GM21515 (cell line): ENCODE measurements around the gene S100A16.

Experiments used
- ATAC-seq: cut with Tn5 transposase; IDR thresholded peaks from one replicate; pipeline ENCODE4 v1.9.1; 2021; ENCODE audit not compliant: unreplicated experiment

S100A16 gene

DNA sequence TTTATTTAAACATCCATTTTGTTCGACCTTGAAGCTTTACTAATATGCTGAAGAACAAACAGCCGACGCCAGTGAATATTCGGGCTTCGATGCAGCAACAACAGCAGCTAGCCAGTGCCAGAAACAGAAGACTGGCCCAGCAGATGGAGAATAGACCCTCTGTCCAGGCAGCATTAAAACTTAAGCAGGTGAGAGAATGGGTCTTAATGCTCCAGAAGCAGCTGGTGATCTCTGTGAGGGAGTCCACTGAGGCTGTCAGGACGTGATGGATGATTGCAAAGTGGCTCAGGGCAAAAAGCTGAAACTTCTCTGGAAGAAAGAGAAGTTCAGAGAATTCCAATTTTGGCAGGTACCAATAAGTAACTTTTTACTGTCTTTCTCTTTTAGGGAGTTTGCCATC lies 25.3 kb upstream of the S100A16 start:
- ATAC-seq, result no peak

DNA sequence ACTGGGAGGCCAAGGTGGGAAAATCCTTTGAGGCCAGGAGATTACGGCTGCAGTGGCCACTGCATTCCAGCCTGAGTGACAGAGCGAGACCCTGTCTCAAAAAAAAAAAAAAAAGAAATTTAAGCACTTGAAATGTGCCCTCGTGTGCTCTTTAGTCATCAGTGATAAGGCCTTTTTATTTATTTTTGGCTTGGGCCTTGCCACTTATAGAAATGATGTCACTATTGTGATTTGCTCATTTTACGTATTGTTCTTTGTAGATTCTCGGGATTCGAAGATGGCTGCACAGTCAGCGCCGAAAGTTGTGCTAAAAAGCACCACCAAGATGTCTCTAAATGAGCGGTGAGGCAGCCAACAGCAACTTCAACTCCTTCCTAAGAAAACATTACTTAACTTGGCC lies 23.4 kb upstream of the S100A16 start:
- no peak for ATAC-seq

DNA sequence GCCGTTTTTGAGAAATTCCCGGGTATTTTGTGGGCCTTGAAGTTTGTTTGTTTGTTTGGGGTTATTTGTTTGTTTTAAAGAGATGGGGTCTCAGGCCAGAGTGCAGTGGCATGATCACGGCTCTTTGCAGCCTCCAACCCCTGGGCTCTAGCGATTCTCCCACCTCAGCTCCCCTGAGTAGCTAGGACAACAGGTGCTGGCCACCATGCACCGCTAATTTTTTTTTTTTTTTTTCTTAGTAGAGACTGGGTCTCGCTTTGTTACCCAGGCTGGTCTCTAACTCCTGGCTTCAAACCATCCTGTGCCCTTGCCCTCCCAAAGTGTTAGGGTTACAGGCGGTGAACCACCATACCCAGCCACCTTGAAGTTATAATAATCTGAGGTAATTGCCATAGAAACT lies 22.9 kb upstream of the S100A16 start:
- ATAC-seq, result no peak

DNA sequence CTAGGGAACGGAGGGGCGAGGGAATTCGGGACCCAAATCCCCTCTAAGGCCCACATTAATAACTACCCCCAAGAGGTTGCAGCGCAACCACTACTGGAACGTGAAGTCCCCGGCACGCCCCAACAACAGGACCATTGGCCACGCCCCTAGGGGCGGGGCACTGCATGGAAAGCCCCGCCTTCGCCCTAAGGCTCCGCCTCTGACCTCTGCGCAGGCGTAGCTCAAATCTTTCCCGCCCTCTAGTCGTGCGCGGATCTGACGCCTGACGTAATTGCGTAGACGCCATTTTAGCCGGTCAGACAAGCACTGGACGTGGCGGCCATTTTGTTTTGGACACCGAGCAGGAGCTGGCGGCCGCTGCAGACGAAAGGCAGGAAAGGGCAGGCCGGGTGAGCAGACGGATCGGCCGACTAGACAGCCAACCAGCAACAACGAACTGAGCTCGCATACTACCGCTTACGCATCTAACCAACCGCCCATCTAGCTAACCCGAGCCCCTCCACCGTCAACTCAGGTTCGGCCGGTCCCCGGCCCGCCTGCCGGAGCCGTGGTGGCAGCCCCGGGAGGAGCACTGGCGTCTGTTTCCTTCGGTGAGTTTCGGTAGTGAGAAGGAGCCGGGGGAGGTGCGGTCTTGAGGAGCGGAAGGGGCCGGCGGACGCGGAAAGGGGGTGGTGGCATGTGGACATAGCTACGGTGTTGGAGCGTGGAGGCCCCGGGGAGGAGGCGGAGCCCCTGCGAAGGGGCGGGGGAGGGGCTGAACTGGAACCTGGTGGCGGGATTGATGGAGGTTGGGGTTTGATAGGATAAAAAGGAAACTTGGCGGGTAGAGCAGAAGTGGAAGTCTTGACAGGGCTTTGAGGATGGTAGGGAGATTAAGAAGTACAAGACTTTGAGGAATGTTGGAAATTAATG lies 21.1 kb upstream of the S100A16 start, which contains the start of gene CHTOP:
Gene CHTOP, plus strand, starts transcription at position 313 of the 912 bp plus-strand sequence. CDS start 2,523 bp downstream, outside the sequence.
- ATAC-seq, result peak; percentile 89

DNA sequence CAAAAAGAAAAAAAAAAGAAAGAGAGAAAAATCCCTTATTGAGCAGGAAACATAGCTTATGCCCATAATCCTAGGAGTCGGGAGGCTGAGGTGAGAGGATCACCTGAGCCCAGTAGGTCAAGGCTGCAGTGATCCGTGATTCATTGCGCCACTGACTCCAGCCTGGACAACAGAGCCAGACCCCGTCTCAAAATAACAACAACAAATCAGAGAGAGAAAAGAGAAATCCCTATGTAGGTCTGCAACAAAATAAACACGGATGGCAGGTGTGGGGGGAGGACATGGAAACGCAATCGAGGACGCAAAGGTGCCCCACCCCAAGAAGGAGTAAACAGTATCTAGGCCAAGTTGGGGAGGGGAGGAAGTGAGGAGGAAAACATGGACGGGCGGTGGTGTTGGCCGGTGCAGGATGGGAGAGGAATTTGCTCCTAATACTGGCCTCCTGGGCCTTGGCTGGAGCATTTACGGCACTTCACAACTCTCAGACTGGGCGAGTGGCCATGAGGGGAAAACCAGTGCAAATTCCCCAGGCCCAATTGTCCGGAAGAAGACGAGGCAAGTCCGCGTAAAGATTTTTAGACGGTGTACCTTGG lies 20.3 kb upstream of the S100A16 start:
- ATAC-seq, result no peak

DNA sequence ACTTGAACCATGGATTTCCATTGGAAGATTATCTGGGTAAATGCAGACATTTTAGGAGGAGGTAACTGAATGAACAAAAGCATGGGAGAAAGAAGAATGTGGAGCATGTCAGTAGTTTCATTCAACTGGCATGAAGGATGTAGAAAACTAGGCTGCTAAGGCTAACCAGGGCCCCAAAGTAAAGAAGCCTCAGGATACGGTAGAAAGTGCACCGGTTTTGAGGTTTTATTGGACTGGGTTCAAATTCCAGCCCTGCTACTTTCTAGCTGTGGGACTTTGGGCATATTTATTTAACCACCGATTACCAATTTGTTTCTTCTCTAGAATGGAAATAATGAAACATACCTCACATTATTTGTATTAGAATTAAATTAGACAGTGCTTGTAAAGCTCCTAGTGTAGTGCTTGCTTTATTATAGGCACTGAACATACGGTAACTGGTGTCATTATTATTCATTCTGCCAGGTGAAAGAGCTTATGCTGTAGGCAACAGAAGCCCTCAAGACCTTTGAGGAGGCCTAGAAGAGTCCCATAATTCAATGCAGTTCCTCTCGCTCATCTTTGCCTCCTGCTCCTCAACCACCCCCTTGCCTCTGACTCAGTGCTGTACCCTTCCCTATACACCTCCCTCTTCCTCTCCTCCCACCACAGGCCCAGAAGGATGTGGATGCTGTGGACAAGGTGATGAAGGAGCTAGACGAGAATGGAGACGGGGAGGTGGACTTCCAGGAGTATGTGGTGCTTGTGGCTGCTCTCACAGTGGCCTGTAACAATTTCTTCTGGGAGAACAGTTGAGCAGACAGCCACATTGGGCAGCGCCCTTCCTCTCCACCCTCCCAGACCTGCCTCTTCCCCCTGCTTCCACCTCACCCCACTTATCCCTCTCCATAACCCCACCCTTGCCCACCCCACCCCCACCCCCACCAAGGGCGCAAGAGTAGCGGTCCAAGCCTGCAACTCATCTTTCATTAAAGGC lies 18.4 kb upstream of the S100A16 start:
- ATAC-seq, result no peak

DNA sequence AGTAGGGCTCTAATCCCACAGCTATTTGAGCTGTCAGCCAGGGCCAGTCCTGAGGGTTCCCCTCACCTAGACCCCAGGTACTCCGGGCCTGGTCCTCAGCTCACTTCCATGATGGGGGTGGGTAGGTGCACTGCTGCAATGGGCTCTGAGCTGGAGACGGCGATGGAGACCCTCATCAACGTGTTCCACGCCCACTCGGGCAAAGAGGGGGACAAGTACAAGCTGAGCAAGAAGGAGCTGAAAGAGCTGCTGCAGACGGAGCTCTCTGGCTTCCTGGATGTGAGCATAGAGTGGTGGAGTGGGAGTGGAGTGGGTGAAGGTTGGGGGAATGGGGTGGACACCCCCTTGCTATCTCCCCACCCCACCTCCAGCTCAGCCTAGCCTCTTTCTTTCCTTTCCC lies 17.4 kb upstream of the S100A16 start:
- no peak for ATAC-seq

DNA sequence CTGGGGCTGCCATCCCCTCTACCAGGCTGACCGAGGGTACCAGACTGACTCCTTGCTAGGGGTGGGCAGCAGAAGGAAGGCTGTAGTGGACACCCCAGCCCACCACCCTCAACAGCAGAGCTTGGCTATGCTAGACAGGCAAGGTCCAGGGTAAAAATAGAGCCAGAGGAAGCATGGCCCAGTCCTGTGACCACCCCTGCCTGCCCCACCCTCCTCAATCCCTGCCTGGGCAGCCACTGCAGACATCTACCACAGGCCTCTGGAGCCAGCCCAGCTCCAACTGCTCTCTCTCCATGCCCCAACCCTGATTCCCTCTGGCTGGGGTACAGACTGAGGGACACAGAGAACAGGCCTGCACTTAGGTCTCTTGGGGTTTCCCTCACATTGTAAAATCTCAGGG lies 17.0 kb upstream of the S100A16 start:
- ATAC-seq, result no peak

DNA sequence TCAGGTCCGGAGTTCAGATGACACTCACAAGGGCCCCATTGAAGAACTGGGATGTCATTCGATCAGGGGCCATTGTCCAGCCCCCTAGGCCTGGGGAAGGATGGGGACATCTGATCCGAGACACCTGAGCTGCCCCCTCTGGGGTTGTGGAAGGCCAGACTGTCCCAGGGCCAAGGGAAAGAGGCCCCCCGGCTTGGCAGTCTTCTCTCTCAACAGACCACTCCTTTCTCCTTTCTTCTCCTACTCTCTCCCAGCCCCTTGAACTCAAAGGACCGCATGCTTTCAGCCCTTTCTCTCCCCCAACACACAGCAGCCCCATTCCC lies 16.4 kb upstream of the S100A16 start:
- no peak for ATAC-seq

DNA sequence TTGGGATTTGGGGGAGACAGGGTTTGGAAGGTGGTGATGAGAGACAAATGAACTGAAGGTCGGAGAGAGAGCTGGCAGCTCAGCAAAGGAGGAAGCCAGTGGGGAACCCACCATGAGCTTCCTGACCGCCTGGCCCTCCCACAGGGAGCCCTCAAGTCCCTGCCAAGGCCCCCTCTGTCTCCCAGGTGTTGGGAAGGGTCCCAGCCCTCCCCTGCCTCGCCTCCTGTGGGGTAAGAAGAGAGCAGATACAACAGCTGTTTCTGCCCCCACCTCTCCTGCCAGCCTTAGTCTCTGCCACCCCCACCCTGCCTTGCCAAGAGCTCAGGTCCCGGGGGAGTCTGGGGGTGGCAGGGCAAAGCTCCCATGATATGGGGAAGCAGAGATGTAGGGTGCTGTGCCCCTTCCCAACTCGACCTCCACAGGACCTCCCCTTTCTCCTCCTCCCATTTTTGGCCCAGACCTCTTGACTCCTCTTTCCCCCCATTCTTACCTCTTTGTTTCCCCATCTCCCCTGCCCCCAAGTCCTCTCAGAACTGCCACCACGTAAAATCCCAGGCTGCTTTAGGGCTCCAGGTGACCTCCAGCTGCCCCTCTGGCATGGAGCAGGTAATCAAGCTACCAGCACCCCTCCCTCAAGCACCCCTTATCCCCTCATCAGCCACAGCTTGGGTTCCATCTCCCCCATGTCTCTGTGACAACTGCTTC lies 15.9 kb upstream of the S100A16 start:
- ATAC-seq, result no peak

DNA sequence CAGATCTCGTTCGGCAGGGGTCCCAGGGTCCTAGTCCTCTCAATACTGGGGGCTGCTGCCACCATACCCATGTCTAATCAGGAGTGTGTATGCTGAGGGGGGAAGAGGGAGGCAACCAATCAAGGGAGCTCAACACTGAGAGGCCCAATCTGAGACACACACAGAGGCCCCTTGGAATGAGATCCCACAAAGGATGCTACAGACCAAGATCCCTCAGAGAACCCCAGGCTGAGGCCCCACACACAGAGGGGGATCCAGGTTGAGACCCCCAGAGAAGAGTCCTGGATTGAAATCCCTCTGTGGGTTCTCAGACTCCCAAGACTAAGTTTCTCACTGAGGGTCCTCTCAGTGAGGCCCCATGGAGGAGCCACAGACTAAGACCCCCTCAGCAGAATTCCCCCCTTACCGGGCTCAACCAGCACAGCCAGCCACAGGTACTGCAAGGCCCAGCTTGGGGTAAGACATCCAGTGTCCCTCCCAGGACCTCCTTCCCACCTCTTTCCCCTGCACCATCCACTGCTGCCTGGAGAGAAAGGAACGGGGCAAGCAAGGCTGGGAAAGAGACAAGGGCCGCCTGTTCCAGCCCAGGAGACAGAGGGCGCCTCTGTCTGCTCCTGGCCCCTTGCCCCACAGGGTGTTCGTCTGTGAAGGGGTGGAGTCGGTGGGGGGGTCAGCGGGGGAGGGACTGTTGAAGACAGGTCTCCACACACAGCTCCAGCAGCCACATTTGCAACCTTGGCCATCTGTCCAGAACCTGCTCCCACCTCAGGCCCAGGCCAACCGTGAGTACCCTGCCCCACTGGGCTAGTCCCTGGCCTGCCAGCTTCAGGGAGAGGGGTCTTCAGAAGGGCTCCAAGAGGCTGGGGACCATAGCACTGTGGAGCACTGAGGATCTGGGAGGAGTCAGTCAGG lies 15.0 kb upstream of the S100A16 start, which contains the start of gene S100A1:
Gene S100A1, plus strand, starts transcription at position 720 of the 912 bp plus-strand sequence. CDS start 2,088 bp downstream, outside the sequence.
- no peak for ATAC-seq

DNA sequence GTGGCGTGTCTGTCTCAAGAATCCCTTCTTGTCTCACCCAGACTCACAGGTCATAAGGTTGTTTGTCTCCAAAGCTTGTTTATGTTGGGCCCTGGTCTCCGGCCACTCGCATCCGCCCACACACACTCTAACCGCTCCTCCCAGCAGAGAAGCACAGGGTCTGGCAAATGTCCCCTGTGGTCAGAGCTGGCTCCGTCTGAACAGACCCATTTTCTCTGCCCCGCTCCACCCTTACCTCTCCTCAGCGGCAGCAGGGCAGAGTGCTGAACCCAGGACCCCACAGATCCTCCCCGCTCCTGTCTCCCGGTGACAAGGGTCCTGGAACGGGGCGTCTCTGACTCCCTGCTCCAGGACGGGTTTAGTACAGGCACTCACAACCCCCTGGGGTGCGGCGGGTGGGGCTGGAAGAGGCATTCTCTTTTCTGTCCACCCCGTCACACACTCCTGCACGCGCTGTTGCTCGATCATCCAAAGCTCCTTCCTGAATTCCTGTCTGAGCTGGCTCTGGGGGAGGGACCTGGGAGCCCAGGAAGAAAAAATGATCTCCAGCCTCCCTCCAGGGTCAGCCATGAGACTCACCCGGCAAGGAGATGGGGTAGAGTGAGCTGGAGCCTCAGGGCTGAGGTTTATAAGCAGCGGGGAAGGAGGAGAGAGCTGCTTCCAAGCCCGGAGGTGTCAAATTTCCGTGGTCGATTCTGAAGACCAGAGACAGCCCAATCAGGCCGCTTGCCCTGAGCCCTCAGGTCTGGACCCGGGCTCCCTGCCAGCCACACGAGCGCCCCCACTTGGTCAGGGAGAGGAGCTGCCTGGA lies 14.2 kb upstream of the S100A16 start, which contains the start of gene S100A13:
Gene S100A13, minus strand, starts transcription at position 602 of the 811 bp plus-strand sequence. CDS start 1,033 bp downstream, outside the sequence.
- ATAC-seq, result no peak

DNA sequence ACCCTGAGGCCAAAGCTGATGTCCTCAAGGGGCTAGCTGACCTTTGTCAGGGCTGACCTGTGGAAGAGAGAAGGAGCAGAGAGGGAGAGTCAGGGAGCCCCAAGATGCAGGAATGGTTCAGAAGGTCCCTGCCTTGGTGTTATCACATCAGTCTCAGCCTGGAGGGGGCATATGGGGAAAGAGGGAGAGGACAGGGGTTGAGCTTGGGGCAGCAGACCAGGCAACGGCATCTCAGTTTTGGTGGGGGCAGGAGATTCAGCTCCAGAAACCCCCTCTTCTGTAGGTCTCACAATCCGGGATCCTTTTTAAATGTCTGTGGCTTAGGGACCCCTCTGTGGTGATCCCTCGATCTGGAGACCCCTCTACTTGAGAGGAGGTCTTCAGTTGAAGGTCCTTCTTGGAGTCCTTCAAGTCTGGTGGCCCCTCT lies 13.6 kb upstream of the S100A16 start:
- ATAC-seq, result no peak

DNA sequence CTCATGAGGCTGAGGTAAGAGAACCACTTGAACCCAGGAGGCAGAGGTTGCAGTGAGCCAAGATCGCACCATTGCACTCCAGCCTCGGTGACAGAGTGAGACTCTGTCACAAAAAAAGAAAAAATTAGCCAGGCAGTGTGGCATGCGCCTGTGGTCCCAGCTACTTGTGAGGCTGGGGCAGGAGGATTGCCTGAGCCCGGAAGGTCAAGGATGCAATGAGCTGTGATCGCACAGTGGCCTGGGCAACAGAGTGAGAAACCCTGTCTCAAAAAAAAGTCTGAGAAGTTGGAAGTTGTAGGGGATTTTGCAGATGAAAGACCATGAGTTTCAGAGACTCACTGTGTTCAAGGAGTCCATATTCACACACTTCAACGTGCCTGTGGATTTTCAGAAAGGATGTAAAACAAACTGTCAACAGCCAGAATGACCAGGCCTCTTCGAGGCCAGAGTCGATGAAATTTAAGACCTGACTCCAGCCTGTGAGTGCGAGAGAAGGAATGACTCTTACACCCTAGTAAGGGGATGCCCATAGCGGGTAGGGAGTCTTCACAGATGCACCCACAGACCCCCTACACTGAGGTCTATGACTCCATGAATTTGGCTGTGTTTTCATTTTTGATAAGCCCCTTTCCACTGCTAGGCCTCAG lies 12.2 kb upstream of the S100A16 start:
- no peak for ATAC-seq

DNA sequence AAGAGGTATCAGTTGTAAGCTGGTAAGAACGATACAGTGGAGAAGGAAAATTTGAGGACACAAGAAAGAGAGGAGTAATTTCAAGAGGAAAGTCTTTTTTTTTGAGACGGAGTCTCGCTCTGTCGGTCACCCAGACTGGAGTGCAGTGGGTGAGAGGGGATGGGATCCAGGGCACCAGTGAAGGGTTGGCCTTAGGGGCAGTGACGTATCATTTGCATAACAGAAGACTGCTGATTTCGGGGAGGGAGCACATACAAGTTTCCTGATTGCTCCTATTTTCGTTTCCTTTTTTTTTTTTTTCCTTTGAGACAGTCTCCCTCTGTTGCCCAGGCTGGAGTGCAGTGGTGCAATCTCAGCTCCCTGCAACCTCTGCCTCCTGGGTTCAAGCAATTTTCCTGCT lies 10.2 kb upstream of the S100A16 start:
- ATAC-seq, result no peak

DNA sequence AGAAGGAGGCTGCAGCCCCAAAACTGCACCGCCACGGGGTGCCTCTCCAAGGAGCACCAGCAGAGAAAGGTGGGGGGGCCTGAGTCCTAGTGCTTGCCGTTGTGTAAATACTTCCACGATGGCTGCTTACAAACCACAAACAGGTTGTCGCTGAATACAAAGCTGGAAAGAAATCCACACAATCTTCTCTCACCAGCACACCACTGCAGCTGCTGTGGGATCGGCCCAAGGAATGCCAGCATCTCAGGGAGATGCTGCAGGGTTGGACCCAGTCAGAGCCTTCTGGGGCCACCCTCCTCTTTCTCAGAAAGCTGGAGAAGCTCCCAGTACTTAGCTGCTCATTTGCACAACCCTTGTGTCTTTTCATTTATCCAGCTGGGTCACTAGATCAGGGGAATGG lies 6.2 kb upstream of the S100A16 start:
- ATAC-seq, result no peak

DNA sequence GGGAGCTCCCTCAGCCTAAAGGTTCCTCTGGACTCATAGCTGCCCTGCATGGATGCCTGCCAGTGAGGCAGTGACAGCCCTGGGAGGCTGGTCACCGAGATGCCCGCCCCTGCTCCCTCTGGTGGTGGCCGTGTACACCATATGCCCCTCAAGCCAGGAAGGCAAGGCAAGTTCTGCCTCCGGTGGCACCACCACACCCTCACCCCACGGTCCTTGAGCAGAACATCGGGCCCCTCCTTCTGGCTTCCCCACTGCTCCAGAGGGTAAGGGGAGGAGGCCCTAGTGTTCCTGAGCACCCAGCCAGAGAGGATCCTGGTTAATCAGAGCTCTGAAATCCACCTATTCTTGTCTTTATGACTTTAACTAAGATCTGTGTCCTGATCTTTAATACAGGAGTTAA lies 4.7 kb upstream of the S100A16 start:
- no peak for ATAC-seq

DNA sequence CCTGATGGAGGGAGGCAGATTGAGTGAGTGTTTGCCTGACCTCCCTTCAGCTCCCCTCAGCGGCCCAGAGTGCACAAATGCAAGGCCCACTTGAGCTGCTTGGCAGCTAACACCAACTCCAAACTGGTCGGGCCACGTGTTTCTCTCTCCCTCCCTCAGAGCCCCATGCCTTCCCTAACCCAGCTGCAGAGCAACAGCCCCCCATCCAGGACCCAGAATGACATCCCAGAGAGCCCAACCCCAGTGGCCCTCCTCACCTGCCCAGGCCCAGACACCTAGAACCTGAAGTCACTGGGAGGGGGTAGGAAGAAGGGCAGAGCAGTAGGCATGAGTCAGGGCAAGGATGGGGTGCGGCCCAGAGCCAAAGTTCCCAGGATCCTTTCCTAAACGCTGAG lies 4.0 kb upstream of the S100A16 start:
- no peak for ATAC-seq
